ENCODE measurements around the gene TTC39B.

Gene TTC39B

GRCh38 chr9:15307523-15307841 is 466 bp upstream of the TTC39B start:
- H3K9me3 ChIP-seq: no peaks in the 10 kb centered on the region
- peaks cover 23% of the 10 kb centered on the region for H3K27me3 ChIP-seq
- peak overlapping the region; percentile 76 for H3K4me3 ChIP-seq (ENCODE audit: low read depth, low read length)
- no peak for TF ChIP-seq CTCF (IDR thresholded peaks at IDR 0.05; ENCODE audit: low read depth, low read length)
- no peaks in the 10 kb centered on the region for H3K36me3 ChIP-seq
- H3K4me1 ChIP-seq: no peaks in the 10 kb centered on the region; the same call in 1 of the 2 replicates
- DNase-seq: no peak

- no peaks in the 10 kb centered on the region; the same call in 1 of the 2 replicates for H3K4me1 ChIP-seq
- no peaks in the 10 kb centered on the region for H3K9me3 ChIP-seq
- H3K27me3 ChIP-seq: peaks cover 23% of the 10 kb centered on the region
- H3K4me3 ChIP-seq (ENCODE audit: low read depth, low read length): peak overlapping the region; percentile 76
- TF ChIP-seq CTCF (IDR thresholded peaks at IDR 0.05; ENCODE audit: low read depth, low read length): no peak
- peak; percentile 9 for DNase-seq
- no peaks in the 10 kb centered on the region for H3K36me3 ChIP-seq
Measured at GRCh38 chr9:15306068-15306756, 804 bp downstream of the TTC39B start.

- no peaks in the 10 kb centered on the region for H3K36me3 ChIP-seq
- H3K27me3 ChIP-seq: peaks cover 23% of the 10 kb centered on the region
- no peaks in the 10 kb centered on the region; the same call in 1 of the 2 replicates for H3K4me1 ChIP-seq
- no peak overlapping the region for H3K4me3 ChIP-seq (ENCODE audit: low read depth, low read length)
- DNase-seq: no peak
- no peak for TF ChIP-seq CTCF (IDR thresholded peaks at IDR 0.05; ENCODE audit: low read depth, low read length)
- no peaks in the 10 kb centered on the region for H3K9me3 ChIP-seq
Measured at GRCh38 chr9:15305470-15305869, 1.5 kb downstream of the TTC39B start.

- H3K4me3 ChIP-seq (ENCODE audit: low read depth, low read length): no peak overlapping the region
- peaks cover 23% of the 10 kb centered on the region for H3K27me3 ChIP-seq
- TF ChIP-seq CTCF (IDR thresholded peaks at IDR 0.05; ENCODE audit: low read depth, low read length): no peak
- no peaks in the 10 kb centered on the region for H3K36me3 ChIP-seq
- no peaks in the 10 kb centered on the region; the same call in 1 of the 2 replicates for H3K4me1 ChIP-seq
- H3K9me3 ChIP-seq: no peaks in the 10 kb centered on the region
- no peak for DNase-seq
Measured at GRCh38 chr9:15304632-15305031, 2.4 kb downstream of the TTC39B start.

GRCh38 chr9:15300218-15300617 is 6.8 kb downstream of the TTC39B start:
- Histone ChIP-seq H3K4me1 (no peaks in the 10 kb centered on the region), H3K4me3 (ENCODE audit: low read depth, low read length) (no peak overlapping the region), H3K36me3 (no peaks in the 10 kb centered on the region), H3K9me3 (no peaks in the 10 kb centered on the region), H3K27me3 (peaks cover 6% of the 10 kb centered on the region)
- DNase-seq: no peak
- TF ChIP-seq CTCF (IDR thresholded peaks at IDR 0.05; ENCODE audit: low read depth, low read length): no peak

GRCh38 chr9:15299374-15299939 is 7.6 kb downstream of the TTC39B start:
- TF ChIP-seq CTCF (IDR thresholded peaks at IDR 0.05; ENCODE audit: low read depth, low read length): no peak
- no peaks in the 10 kb centered on the region; the same call in 1 of the 2 replicates for H3K27me3 ChIP-seq
- H3K36me3 ChIP-seq: no peaks in the 10 kb centered on the region
- DNase-seq: no peak
- no peaks in the 10 kb centered on the region for H3K9me3 ChIP-seq
- no peak overlapping the region for H3K4me3 ChIP-seq (ENCODE audit: low read depth, low read length)
- H3K4me1 ChIP-seq: no peaks in the 10 kb centered on the region

All from BE2C (cell line).